GM12892 (cell line): ENCODE measurements around the gene SPON1.
"Not testable (repeated sequence)": the region's sequence is repeated elsewhere in the genome, so short reads cannot be mapped to it uniquely, and the experiment has no call there.

Experiments used
- DNase-seq: peaks from one replicate; pipeline ENCODE4 v3.0.0; 2011; ENCODE audit not compliant: insufficient read length
- FAIRE-seq: peaks from 2 replicates; lab custom pipeline; 2011; peaks lifted over from hg19 to GRCh38; lab: Jason Lieb, UNC
- POLR2A ChIP-seq: IDR thresholded peaks from 2 replicates; pipeline ENCODE4 v1.6.1; 2011; ENCODE audit warnings: low read depth, low read length, control low read depth
- POLR2AphosphoS5 ChIP-seq: IDR thresholded peaks from 2 replicates; pipeline ENCODE4 v1.6.1; 2011; ENCODE audit warnings: low read depth, low read length, control low read depth
- TAF1 ChIP-seq: IDR thresholded peaks from 2 replicates; pipeline ENCODE4 v1.6.1; 2011; ENCODE audit warnings: low read depth, mild to moderate bottlenecking, control low read depth, low read length, borderline replicate concordance

The SPON1 gene

DNA sequence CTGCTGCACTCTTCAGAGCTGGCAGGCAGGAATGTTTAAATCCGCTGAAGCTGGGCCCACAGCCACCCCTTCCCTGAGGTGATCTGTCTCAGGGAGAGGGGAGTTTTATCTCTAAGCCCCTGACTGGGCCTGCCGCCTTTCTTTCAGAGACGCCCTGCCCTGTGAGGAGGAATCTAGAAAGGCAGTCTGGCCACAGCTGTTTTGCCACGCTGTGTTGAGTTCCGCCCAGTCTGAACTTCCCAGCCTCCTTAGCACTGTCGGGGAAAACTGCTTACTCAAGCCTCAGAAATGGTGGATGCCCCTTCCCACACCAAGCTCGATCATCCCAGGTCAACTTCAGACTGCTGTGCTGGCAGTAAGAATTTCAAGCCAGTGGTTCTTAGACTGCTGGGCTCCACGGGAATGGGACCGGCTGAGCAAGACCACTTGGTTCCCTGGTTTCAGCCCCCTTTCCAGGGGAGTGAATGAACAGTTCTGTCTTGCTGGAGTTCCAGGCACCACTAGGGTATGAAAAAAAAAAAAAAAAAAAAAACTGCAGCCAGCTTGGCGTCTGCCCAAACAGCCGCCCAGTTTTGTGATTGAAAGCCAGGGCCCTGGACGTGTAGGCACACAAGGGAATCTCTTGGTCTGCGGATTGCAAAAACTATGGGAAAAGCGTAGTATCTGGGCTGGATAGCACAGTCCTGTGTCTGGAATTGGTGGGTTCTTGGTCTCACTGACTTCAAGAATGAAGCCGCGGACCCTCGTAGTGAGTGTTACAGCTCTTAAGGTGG, 127.4 kb downstream of the SPON1 start:
- TF ChIP-seq POLR2AphosphoS5 (no peak), TAF1 (no peak), POLR2A (no peak)
- DNase-seq (no peak), FAIRE-seq (no peak)

- not testable (repeated sequence) for FAIRE-seq, DNase-seq
Measured at GRCh38 chr11:14090631-14091030, 128.1 kb downstream of the SPON1 start.

- no peak for FAIRE-seq
- no peak for DNase-seq
- TF ChIP-seq POLR2A (no peak), TAF1 (no peak), POLR2AphosphoS5 (no peak)
Measured at GRCh38 chr11:14093065-14093464, 130.5 kb downstream of the SPON1 start.

DNA sequence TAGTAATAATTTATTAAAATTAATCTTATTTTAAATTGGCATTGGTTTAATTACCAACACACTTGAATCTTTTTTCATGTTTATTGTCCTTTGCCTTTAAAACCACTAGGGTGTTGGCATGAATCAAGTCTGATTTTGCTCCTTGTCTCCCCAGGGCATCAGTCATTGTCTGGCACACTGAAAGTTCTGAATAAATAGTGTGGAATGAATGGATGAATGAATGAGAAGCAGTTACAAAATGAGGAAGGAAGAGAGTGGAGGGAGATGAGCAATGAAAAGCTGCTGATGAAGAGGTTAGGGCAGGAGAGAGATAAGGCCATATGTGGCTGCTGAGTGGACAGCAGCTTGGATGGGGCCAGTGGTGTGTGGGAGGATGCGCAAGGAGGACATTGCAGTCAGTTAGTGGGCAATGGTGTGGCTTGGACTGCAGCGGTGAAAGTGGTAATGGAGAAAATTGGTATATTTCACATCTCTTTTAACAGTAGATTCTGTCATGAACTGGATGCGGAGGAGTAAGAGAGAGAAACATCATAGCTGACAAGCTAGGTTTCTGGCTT, 132.0 kb downstream of the SPON1 start:
- DNase-seq (no peak), FAIRE-seq (no peak)

DNA sequence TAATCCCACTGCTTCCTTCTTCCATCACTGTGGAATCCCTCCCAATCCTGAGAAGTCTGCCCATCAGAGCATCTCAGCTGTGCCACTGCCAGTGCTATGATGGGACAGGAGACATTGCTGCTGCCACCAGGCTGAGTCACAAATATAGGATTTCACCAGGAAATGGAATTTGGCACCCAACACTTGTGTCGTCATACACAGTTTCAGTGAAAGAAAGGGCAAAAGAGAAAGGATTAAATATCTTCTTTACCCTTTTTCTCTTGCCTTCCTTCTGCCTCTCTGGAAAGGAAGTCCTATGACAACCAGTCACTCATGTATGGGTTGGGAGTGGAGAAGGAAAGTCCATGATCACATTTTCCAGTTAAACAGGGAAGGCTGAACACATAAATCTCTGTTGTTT, 133.4 kb downstream of the SPON1 start:
- no peak for TF ChIP-seq POLR2A
- TF ChIP-seq TAF1, result no peak
- TF ChIP-seq POLR2AphosphoS5, result no peak
- FAIRE-seq, result no peak

More for the DNA sequence above, 132.0 kb downstream of the SPON1 start:
- no peak for TF ChIP-seq TAF1
- no peak for TF ChIP-seq POLR2A
- TF ChIP-seq POLR2AphosphoS5, result no peak

DNA sequence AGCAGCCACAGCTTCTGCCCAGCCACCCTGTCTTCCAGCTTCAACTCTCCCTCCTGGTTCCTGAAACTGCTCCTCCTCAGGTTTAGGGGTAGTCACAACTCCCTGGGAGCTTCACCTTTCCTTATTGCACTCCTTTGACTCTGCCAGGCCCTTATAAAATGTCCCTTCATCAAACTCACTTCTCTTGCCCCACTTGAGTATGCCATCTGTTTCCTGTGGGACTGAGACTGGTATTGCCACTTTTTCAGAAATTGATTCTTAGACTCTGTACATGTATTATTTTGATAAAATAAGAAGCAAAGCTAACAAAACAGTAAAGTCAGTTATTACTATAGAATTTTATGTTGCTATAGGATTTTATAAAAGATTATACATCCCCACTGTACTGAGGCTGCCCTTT, 134.1 kb downstream of the SPON1 start:
- TF ChIP-seq POLR2AphosphoS5 (no peak), POLR2A (no peak), TAF1 (no peak)
- DNase-seq (no peak), FAIRE-seq (no peak)

More for the DNA sequence above, 133.4 kb downstream of the SPON1 start:
- DNase-seq, result no peak

GRCh38 chr11:14101388-14101787, 138.9 kb downstream of the SPON1 start:
- DNase-seq, result no peak
- TF ChIP-seq TAF1, result no peak
- no peak for TF ChIP-seq POLR2A
- no peak for TF ChIP-seq POLR2AphosphoS5
- no peak for FAIRE-seq

- no peak for FAIRE-seq
- no peak for DNase-seq
- TF ChIP-seq POLR2A, result no peak
- TF ChIP-seq POLR2AphosphoS5, result no peak
- TF ChIP-seq TAF1, result no peak
Measured at GRCh38 chr11:14102766-14103165, 140.2 kb downstream of the SPON1 start.

DNA sequence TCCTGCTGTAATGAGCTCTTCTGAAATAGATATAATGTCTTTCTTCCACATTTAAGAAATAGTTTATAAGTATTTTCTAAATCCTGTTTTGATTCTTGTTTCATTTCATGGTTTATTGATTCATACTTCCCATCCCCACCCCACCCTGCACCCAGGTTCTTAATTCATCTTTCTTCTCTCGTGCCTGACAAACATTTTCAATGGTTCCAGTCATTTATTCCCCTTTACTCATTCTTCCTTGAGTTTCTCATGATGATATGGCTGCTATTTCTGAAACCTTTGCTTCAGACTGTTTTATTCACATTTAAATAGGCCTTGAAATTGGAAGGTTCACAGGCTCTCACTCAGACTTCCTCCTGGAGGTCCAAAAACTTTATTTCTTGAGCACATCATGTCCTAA, 142.9 kb downstream of the SPON1 start:
- FAIRE-seq (no peak), DNase-seq (no peak)
- no peak for TF ChIP-seq TAF1
- TF ChIP-seq POLR2A, result no peak
- no peak for TF ChIP-seq POLR2AphosphoS5

GRCh38 chr11:14106303-14107049, 144.0 kb downstream of the SPON1 start:
- DNase-seq, result no peak
- TF ChIP-seq POLR2A (no peak), TAF1 (no peak), POLR2AphosphoS5 (no peak)
- no peak for FAIRE-seq

GRCh38 chr11:14107050-14107430, 144.5 kb downstream of the SPON1 start:
- TF ChIP-seq POLR2A (no peak), TAF1 (no peak), POLR2AphosphoS5 (no peak)
- FAIRE-seq (no peak), DNase-seq (no peak)

GRCh38 chr11:14109742-14110141, 147.2 kb downstream of the SPON1 start:
- TF ChIP-seq POLR2A (no peak), POLR2AphosphoS5 (no peak), TAF1 (no peak)
- DNase-seq (no peak), FAIRE-seq (no peak)
